ENCODE results near the gene CPB2. TPM values are rescaled to one million over a fixed set of nuclear protein-coding genes. Genes with fewer than 3 reads are reported as not detected.

CPB2 gene
- total RNA-seq, 2 donors from 2014 or later: not detected

- intact Hi-C loops (cut with DNase I): no loop called here
- ATAC-seq (no peak), DNase-seq (no peak)
Observed at GRCh38 chr13:46022481-46022880, 82.4 kb downstream of the CPB2 start.

- intact Hi-C loops (cut with DNase I): no loop called here
- no peak for DNase-seq
- ATAC-seq: no peak
Observed at GRCh38 chr13:46016216-46016615, 88.6 kb downstream of the CPB2 start.

- intact Hi-C loops (cut with DNase I): no loop called here
- no peak for ATAC-seq
- DNase-seq: no peak
Observed at GRCh38 chr13:46015366-46015765, 89.5 kb downstream of the CPB2 start.

GRCh38 chr13:46012404-46012803 lies 92.4 kb downstream of the CPB2 start:
- DNase-seq: no peak
- ATAC-seq: no peak
- intact Hi-C loops (cut with DNase I): no loop called here

GRCh38 chr13:46010148-46010547 lies 94.7 kb downstream of the CPB2 start:
- intact Hi-C loops (cut with DNase I): no loop called here
- no peak for ATAC-seq
- DNase-seq: no peak

- DNase-seq: no peak
- ATAC-seq: no peak
- intact Hi-C loops (cut with DNase I): no loop called here
Observed at GRCh38 chr13:46008631-46009030, 96.2 kb downstream of the CPB2 start.

- no peak for ATAC-seq
- no peak for DNase-seq
- intact Hi-C loops (cut with DNase I): no loop called here
Observed at GRCh38 chr13:46006688-46007452, 98.0 kb downstream of the CPB2 start.

GRCh38 chr13:46004491-46004890 lies 100.3 kb downstream of the CPB2 start:
- intact Hi-C loops (cut with DNase I): no loop called here
- ATAC-seq: no peak
- DNase-seq: no peak

Other genes with a start within 250 kb of the CPB2 start
- 10 to 100 TPM; 31.7 to 32.3 TPM for gene ZC3H13, start 52.3 kb downstream of the CPB2 start, total RNA-seq
- 10 to 100 TPM; 31.4 to 62.1 TPM for gene LCP1, start 77.1 kb upstream of the CPB2 start, total RNA-seq
- under 1 TPM in 1 of 2 donors, not detected in 1; 0.15 TPM for gene LRRC63, start 106.9 kb upstream of the CPB2 start, total RNA-seq

All from left cardiac atrium (tissue), 4 donors.